Measurements from ENCODE around the gene EIF4H.
"Not testable (repeated sequence)": the region's sequence is repeated elsewhere in the genome, so short reads cannot be mapped to it uniquely, and the experiment has no call there.

GRCh38 chr7:74167324-74167723 is 6.8 kb upstream of the EIF4H start:
- not testable (repeated sequence) for TF ChIP-seq CTCF, POLR2A (IDR thresholded peaks at IDR 0.05)

All from Peyer's patch (tissue), 4 donors.